GM23338 (cell line): ENCODE results near the gene IDI2. TPM values are rescaled to one million over a fixed set of nuclear protein-coding genes. Genes with fewer than 3 reads are reported as not detected.
A peak's percentile ranks its signal among the peaks of the same experiment; 100 is the strongest.

Experiments used
- ATAC-seq: fragments of 200-7000 bp; cut with Tn5 transposase; 3 replicates; pipeline ENCODE4 v1.9.1; 2020
- DNase-seq: peaks from one replicate; pipeline ENCODE4 v3.0.0-alpha.2; 2015; ENCODE audit warnings: low spot score
- H2AFZ ChIP-seq: fragments of 200-600 bp; sonication (generic); 2 replicates; pipeline ENCODE4 v1.8.0; 2016; ENCODE audit warnings: antibody characterized with exemption, mild to moderate bottlenecking, moderate library complexity
- H3F3A ChIP-seq: fragments of 200-600 bp; sonication (generic); replicated peaks from 2 replicates; pipeline ENCODE4 v1.8.0; 2017; ENCODE audit warnings: antibody characterized with exemption, mixed run types, low read depth
- H3K27ac ChIP-seq: fragments of 200-600 bp; sonication (generic); 2 replicates; pipeline ENCODE4 v1.6.1; 2016; ENCODE audit warnings: low read depth
- H3K27me3 ChIP-seq: fragments of 200-600 bp; sonication (generic); 2 replicates; pipeline ENCODE4 v1.8.0; 2016; ENCODE audit warnings: mild to moderate bottlenecking, mixed run types, moderate library complexity; ENCODE audit not compliant: insufficient read depth
- H3K36me3 ChIP-seq: fragments of 200-600 bp; sonication (generic); 2 replicates; pipeline ENCODE4 v1.8.0; 2016; ENCODE audit warnings: mild to moderate bottlenecking; ENCODE audit not compliant: insufficient read depth
- H3K4me1 ChIP-seq: fragments of 200-600 bp; sonication (generic); 2 replicates; pipeline ENCODE4 v1.8.0; 2016; ENCODE audit warnings: mild to moderate bottlenecking, moderate library complexity; ENCODE audit not compliant: insufficient read depth
- H3K4me2 ChIP-seq: fragments of 200-600 bp; sonication (generic); 2 replicates; pipeline ENCODE4 v1.7.1; 2017; ENCODE audit warnings: mixed run types
- H3K4me3 ChIP-seq: fragments of 200-600 bp; sonication (generic); 2 replicates; pipeline ENCODE4 v1.6.1; 2016; ENCODE audit warnings: mixed run types
- H3K79me2 ChIP-seq: fragments of 200-600 bp; sonication (generic); replicated peaks from 2 replicates; pipeline ENCODE4 v1.8.0; 2017; ENCODE audit warnings: mild to moderate bottlenecking; ENCODE audit not compliant: insufficient read depth
- H3K9me2 ChIP-seq: fragments of 200-600 bp; sonication (generic); 2 replicates; pipeline ENCODE4 v1.8.0; 2017; ENCODE audit not compliant: insufficient read depth
- H4K20me1 ChIP-seq: fragments of 200-600 bp; sonication (generic); replicated peaks from 2 replicates; pipeline ENCODE4 v1.8.0; 2017; ENCODE audit warnings: mild to moderate bottlenecking; ENCODE audit not compliant: insufficient read depth
- H3K27ac Mint-ChIP-seq: 2 replicates; pipeline ENCODE4 v1.8.0; 2020; ENCODE audit warnings: inconsistent platforms, mild to moderate bottlenecking, moderate library complexity, mixed read lengths
- H3K27me3 Mint-ChIP-seq: 3 replicates; pipeline ENCODE4 v1.8.0; 2022; ENCODE audit warnings: low read depth, mild to moderate bottlenecking, moderate library complexity, mixed read lengths, inconsistent platforms; ENCODE audit not compliant: insufficient read depth, poor library complexity
- H3K36me3 Mint-ChIP-seq: 3 replicates; pipeline ENCODE4 v1.8.0; 2021; ENCODE audit warnings: low read depth, mild to moderate bottlenecking, inconsistent platforms, moderate library complexity, mixed read lengths
- H3K4me1 Mint-ChIP-seq: 3 replicates; pipeline ENCODE4 v1.8.0; 2020; ENCODE audit warnings: mild to moderate bottlenecking, inconsistent platforms, mixed read lengths
- H3K4me3 Mint-ChIP-seq: 3 replicates; pipeline ENCODE4 v1.8.0; 2021; ENCODE audit warnings: moderate library complexity, mild to moderate bottlenecking, inconsistent platforms, mixed read lengths
- H3K9me3 Mint-ChIP-seq: 3 replicates; pipeline ENCODE4 v1.8.0; 2020; ENCODE audit warnings: moderate library complexity, mild to moderate bottlenecking, inconsistent platforms, mixed read lengths
- EZH2phosphoT487 ChIP-seq: fragments of 200-600 bp; sonication (generic); IDR thresholded peaks from one replicate; pipeline ENCODE4 v1.8.1; 2018; ENCODE audit warnings: antibody characterized with exemption; ENCODE audit not compliant: unreplicated experiment
- JUNB ChIP-seq: IDR thresholded peaks from one replicate; pipeline ENCODE4 v1.6.1; 2016; ENCODE audit warnings: antibody characterized with exemption; ENCODE audit not compliant: unreplicated experiment
- NANOG ChIP-seq: IDR thresholded peaks from 2 replicates; pipeline ENCODE4 v1.6.1; 2016; ENCODE audit warnings: antibody characterized with exemption, borderline replicate concordance
- ZNF114 ChIP-seq: fragments of 250-450 bp; sonication (Bioruptor Pico); IDR thresholded peaks from 2 replicates; pipeline ENCODE4 v1.5.0; 2020; ENCODE audit warnings: mild to moderate bottlenecking, moderate library complexity
- polyA plus RNA-seq: library from polyadenylated mRNA; unstranded; fragments of >200 nt; fragmentation: Nextera tagmentation; extraction: Ambion mirVana; gene quantifications from 2 replicates; pipeline ENCODE4 v1.2.1, GENCODE V29; 2016
- total RNA-seq: library from RNA; depleted of rRNA; stranded (reverse); fragments of >200 nt; shearing (Covaris generic); gene quantifications from 2 replicates; pipeline ENCODE4 v1.2.3, GENCODE V29; 2014
- TF ChIP-seq, protein P1 (sequence below): fragments of 250-450 bp; sonication (Bioruptor Pico); IDR thresholded peaks from 2 replicates; pipeline ENCODE4 v1.5.0; 2020; ENCODE audit warnings: mild to moderate bottlenecking, moderate library complexity
- TF ChIP-seq, protein P2 (sequence below): IDR thresholded peaks from 2 replicates; pipeline ENCODE4 v1.6.1; 2016; ENCODE audit warnings: antibody characterized with exemption
- TF ChIP-seq, protein P3 (sequence below), 2 experiments: fragments of 200-600 bp in 1 of 2; sonication (generic) in 1 of 2; conservative IDR thresholded peaks; 2 replicates each; pipeline versions ENCODE4 v1.5.1 to v1.6.1; 2016 to 2017; ENCODE audit warnings: antibody characterized with exemption in 2 of 2, low read depth in 2 of 2, mild to moderate bottlenecking in 2 of 2, moderate library complexity in 1 of 2

The IDI2 gene
- total and polyA plus RNA-seq, 2 experiments from 2014 or later, result not detected

DNA sequence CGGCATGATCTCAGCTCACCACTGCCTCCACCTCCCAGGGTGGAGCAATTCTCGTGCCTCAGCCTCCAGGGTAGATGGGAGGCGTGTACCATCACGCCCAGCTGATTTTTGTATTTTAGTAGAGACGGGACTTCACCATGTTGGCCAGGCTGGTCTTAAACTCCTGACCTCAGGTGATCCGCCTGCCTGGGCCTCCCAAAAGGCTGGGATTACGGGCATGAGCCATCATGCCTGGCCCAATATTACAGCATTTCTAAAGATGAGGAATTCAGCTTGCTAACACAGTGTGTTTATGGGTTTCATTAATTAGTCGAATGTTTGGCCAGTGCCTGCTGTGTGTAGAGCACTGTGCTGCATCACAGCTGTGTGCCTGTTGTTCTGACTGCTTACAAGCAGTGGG is 34.2 kb upstream of the IDI2 start (continued):
- TF ChIP-seq, protein P1, sequence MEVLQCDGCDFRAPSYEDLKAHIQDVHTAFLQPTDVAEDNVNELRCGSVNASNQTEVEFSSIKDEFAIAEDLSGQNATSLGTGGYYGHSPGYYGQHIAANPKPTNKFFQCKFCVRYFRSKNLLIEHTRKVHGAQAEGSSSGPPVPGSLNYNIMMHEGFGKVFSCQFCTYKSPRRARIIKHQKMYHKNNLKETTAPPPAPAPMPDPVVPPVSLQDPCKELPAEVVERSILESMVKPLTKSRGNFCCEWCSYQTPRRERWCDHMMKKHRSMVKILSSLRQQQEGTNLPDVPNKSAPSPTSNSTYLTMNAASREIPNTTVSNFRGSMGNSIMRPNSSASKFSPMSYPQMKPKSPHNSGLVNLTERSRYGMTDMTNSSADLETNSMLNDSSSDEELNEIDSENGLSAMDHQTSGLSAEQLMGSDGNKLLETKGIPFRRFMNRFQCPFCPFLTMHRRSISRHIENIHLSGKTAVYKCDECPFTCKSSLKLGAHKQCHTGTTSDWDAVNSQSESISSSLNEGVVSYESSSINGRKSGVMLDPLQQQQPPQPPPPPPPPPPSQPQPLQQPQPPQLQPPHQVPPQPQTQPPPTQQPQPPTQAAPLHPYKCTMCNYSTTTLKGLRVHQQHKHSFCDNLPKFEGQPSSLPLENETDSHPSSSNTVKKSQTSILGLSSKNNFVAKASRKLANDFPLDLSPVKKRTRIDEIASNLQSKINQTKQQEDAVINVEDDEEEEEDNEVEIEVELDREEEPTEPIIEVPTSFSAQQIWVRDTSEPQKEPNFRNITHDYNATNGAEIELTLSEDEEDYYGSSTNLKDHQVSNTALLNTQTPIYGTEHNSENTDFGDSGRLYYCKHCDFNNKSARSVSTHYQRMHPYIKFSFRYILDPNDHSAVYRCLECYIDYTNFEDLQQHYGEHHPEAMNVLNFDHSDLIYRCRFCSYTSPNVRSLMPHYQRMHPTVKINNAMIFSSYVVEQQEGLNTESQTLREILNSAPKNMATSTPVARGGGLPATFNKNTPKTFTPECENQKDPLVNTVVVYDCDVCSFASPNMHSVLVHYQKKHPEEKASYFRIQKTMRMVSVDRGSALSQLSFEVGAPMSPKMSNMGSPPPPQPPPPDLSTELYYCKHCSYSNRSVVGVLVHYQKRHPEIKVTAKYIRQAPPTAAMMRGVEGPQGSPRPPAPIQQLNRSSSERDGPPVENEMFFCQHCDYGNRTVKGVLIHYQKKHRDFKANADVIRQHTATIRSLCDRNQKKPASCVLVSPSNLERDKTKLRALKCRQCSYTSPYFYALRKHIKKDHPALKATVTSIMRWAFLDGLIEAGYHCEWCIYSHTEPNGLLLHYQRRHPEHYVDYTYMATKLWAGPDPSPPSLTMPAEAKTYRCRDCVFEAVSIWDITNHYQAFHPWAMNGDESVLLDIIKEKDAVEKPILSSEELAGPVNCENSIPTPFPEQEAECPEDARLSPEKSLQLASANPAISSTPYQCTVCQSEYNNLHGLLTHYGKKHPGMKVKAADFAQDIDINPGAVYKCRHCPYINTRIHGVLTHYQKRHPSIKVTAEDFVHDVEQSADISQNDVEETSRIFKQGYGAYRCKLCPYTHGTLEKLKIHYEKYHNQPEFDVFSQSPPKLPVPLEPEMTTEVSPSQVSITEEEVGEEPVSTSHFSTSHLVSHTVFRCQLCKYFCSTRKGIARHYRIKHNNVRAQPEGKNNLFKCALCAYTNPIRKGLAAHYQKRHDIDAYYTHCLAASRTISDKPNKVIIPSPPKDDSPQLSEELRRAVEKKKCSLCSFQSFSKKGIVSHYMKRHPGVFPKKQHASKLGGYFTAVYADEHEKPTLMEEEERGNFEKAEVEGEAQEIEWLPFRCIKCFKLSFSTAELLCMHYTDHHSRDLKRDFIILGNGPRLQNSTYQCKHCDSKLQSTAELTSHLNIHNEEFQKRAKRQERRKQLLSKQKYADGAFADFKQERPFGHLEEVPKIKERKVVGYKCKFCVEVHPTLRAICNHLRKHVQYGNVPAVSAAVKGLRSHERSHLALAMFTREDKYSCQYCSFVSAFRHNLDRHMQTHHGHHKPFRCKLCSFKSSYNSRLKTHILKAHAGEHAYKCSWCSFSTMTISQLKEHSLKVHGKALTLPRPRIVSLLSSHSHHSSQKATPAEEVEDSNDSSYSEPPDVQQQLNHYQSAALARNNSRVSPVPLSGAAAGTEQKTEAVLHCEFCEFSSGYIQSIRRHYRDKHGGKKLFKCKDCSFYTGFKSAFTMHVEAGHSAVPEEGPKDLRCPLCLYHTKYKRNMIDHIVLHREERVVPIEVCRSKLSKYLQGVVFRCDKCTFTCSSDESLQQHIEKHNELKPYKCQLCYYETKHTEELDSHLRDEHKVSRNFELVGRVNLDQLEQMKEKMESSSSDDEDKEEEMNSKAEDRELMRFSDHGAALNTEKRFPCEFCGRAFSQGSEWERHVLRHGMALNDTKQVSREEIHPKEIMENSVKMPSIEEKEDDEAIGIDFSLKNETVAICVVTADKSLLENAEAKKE (CRISPR knock-in tag), result no peak
- TF ChIP-seq ZNF114 (CRISPR knock-in tag) (no peak), NANOG (no peak), JUNB (no peak)
- TF ChIP-seq, protein P2, sequence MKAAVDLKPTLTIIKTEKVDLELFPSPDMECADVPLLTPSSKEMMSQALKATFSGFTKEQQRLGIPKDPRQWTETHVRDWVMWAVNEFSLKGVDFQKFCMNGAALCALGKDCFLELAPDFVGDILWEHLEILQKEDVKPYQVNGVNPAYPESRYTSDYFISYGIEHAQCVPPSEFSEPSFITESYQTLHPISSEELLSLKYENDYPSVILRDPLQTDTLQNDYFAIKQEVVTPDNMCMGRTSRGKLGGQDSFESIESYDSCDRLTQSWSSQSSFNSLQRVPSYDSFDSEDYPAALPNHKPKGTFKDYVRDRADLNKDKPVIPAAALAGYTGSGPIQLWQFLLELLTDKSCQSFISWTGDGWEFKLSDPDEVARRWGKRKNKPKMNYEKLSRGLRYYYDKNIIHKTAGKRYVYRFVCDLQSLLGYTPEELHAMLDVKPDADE, result no peak
- TF ChIP-seq, protein P3, sequence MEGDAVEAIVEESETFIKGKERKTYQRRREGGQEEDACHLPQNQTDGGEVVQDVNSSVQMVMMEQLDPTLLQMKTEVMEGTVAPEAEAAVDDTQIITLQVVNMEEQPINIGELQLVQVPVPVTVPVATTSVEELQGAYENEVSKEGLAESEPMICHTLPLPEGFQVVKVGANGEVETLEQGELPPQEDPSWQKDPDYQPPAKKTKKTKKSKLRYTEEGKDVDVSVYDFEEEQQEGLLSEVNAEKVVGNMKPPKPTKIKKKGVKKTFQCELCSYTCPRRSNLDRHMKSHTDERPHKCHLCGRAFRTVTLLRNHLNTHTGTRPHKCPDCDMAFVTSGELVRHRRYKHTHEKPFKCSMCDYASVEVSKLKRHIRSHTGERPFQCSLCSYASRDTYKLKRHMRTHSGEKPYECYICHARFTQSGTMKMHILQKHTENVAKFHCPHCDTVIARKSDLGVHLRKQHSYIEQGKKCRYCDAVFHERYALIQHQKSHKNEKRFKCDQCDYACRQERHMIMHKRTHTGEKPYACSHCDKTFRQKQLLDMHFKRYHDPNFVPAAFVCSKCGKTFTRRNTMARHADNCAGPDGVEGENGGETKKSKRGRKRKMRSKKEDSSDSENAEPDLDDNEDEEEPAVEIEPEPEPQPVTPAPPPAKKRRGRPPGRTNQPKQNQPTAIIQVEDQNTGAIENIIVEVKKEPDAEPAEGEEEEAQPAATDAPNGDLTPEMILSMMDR (conservative IDR thresholded peaks at IDR 0.05; ENCODE audit: low read depth in 2 of 2), result no peak

DNA sequence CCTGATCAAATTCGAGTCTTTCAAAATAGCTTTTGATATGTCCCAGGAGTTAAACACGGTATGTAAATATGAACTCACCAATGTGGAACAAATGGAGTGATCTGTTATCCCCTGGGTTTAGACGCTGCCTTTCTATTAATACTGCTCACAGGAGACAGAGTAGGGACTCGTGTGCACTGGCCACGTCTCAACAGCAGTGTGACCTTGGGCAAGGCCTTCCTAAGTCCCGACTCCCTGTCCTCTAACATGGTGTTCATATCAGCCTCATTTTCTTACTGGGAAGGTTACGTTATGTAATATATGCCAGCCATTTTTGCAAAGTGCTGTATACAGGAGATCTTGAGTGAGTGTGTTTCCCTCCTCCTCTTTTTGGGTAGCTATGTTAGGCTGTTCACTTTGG is 32.4 kb upstream of the IDI2 start:
- no peak for DNase-seq
- Histone ChIP-seq H3K27ac (no peak overlapping the region), H3K4me2 (peak overlapping the region; percentile 91), H4K20me1 (peaks cover 23% of the 10 kb centered on the region), H3K4me3 (peak overlapping the region; percentile 70; the same call in 1 of the 2 replicates), H3K36me3 (no peaks in the 10 kb centered on the region), H3K9me2 (no peaks in the 10 kb centered on the region), H3K4me1 (peaks cover 11% of the 10 kb centered on the region), H3K27me3 (no peaks in the 10 kb centered on the region), H3K79me2 (peaks cover 89% of the 10 kb centered on the region), H3F3A (peaks cover 3% of the 10 kb centered on the region; the same call in 1 of the 2 replicates), H2AFZ (no peak overlapping the region)
- H3K4me3 Mint-ChIP-seq, result peak overlapping the region; percentile 98
- peaks cover 15% of the 10 kb centered on the region; the same call in 2 of the 3 replicates for H3K36me3 Mint-ChIP-seq
- ATAC-seq, result no peak
- no peaks in the 10 kb centered on the region for H3K9me3 Mint-ChIP-seq
- peaks cover 7% of the 10 kb centered on the region for H3K27me3 Mint-ChIP-seq
- H3K27ac Mint-ChIP-seq, result no peak overlapping the region
- peaks cover 21% of the 10 kb centered on the region for H3K4me1 Mint-ChIP-seq
- TF ChIP-seq JUNB, result no peak
- no peak for TF ChIP-seq EZH2phosphoT487
